DOHH2 (cell line): ENCODE data around the gene ACTL7A.
"Not testable (repeated sequence)": the region's sequence is repeated elsewhere in the genome, so short reads cannot be mapped to it uniquely, and the experiment has no call there.

Experiments used
- EZH2phosphoT487 ChIP-seq: fragments of 200-600 bp; sonication (generic); IDR thresholded peaks from 2 replicates; pipeline ENCODE4 v1.6.1; 2017; ENCODE audit warnings: borderline replicate concordance, mild to moderate bottlenecking, antibody characterized with exemption, low read length, moderate library complexity, mixed read lengths
- TF ChIP-seq, protein P1 (sequence below): fragments of 200-600 bp; sonication (generic); IDR thresholded peaks from one replicate; pipeline ENCODE4 v1.5.1; 2014; ENCODE audit warnings: antibody characterized with exemption, mild to moderate bottlenecking, low read depth, low read length; ENCODE audit not compliant: poor library complexity, severe bottlenecking

DNA sequence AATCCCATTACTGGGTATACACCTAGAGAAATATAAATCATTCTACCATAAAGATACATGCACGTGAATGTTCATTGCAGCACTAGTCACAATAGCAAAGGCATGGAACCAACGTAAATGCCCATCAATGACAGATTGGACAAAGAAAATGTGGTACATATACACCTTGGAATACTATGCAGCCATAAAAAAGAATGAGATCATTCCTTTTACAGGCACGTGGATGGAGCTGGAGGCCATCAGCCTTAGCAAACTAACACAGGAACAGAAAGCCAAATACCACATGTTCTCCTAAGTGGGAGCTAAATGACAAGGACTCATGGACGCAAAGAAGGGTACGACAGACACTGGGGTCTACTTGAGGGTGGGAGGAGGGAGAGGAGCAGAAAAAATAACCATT, 22.5 kb upstream of the ACTL7A start:
- TF ChIP-seq, protein P1, sequence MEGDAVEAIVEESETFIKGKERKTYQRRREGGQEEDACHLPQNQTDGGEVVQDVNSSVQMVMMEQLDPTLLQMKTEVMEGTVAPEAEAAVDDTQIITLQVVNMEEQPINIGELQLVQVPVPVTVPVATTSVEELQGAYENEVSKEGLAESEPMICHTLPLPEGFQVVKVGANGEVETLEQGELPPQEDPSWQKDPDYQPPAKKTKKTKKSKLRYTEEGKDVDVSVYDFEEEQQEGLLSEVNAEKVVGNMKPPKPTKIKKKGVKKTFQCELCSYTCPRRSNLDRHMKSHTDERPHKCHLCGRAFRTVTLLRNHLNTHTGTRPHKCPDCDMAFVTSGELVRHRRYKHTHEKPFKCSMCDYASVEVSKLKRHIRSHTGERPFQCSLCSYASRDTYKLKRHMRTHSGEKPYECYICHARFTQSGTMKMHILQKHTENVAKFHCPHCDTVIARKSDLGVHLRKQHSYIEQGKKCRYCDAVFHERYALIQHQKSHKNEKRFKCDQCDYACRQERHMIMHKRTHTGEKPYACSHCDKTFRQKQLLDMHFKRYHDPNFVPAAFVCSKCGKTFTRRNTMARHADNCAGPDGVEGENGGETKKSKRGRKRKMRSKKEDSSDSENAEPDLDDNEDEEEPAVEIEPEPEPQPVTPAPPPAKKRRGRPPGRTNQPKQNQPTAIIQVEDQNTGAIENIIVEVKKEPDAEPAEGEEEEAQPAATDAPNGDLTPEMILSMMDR, result not testable (repeated sequence)
- not testable (repeated sequence) for TF ChIP-seq EZH2phosphoT487
